ENCODE measurements around the gene ADCK1.

DNA sequence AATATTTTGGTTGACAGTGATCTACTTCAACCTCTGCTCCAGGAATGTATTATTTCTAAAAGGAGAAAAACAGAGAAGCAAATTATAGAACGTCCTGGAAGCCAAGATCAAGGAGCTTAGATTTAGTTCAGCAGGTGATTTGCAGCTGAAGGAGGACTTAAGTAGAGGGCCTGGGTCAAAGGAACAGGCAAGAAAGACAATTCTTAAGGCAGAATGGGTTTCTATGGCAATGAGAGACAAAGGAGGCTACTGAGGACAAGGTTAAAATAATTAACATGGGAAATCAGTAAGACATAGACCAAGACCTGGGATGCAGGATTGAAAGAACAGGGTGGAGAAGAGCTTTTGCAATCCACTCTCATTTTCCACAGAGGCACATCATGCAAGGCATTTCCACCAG lies 36.6 kb upstream of the ADCK1 start:
- TF ChIP-seq, protein P1, sequence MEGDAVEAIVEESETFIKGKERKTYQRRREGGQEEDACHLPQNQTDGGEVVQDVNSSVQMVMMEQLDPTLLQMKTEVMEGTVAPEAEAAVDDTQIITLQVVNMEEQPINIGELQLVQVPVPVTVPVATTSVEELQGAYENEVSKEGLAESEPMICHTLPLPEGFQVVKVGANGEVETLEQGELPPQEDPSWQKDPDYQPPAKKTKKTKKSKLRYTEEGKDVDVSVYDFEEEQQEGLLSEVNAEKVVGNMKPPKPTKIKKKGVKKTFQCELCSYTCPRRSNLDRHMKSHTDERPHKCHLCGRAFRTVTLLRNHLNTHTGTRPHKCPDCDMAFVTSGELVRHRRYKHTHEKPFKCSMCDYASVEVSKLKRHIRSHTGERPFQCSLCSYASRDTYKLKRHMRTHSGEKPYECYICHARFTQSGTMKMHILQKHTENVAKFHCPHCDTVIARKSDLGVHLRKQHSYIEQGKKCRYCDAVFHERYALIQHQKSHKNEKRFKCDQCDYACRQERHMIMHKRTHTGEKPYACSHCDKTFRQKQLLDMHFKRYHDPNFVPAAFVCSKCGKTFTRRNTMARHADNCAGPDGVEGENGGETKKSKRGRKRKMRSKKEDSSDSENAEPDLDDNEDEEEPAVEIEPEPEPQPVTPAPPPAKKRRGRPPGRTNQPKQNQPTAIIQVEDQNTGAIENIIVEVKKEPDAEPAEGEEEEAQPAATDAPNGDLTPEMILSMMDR (IDR thresholded peaks at IDR 0.05): no peak
- TF ChIP-seq POLR2A (IDR thresholded peaks at IDR 0.05): no peak
